Liver (tissue), 9 donors: ENCODE measurements around the gene STAT1. TPM values are rescaled to one million over a fixed set of nuclear protein-coding genes. Genes with fewer than 3 reads are reported as not detected.

Source experiments
- DNase-seq: peaks from one replicate; pipeline ENCODE4 v3.0.0-alpha.2; 2017; ENCODE audit warnings: low spot score
- H3K27ac ChIP-seq, 2 donors: one replicate each; pipeline ENCODE4 v1.7.0; 2013; ENCODE audit warnings: inconsistent platforms in 2 of 2, low read length in 2 of 2, control low read depth in 1 of 2, low read depth in 1 of 2, mild to moderate bottlenecking in 1 of 2
- H3K27me3 ChIP-seq, 4 donors: one replicate each; pipeline versions ENCODE4 v1.6.1 to v1.7.0; 2013; ENCODE audit warnings: low read length in 3 of 4, inconsistent platforms in 1 of 4, mild to moderate bottlenecking in 1 of 4, moderate library complexity in 1 of 4; ENCODE audit not compliant: control insufficient read depth in 4 of 4, insufficient read depth in 4 of 4
- H3K36me3 ChIP-seq, 4 donors: one replicate each; pipeline versions ENCODE4 v1.6.1 to v1.7.0; 2013; ENCODE audit warnings: low read length in 3 of 4, mild to moderate bottlenecking in 3 of 4, low read depth in 1 of 4, moderate library complexity in 1 of 4; ENCODE audit not compliant: control insufficient read depth in 4 of 4, insufficient read depth in 3 of 4
- H3K4me1 ChIP-seq, 4 donors: one replicate each; pipeline versions ENCODE4 v1.6.1 to v1.7.0; 2013; ENCODE audit warnings: low read length in 3 of 4, mild to moderate bottlenecking in 3 of 4, moderate library complexity in 1 of 4; ENCODE audit not compliant: control insufficient read depth in 4 of 4, insufficient read depth in 4 of 4
- H3K4me3 ChIP-seq, 3 donors: one replicate each; pipeline versions ENCODE4 v1.6.1 to v1.7.0; 2013; ENCODE audit warnings: low read length in 3 of 3, control low read depth in 1 of 3, low read depth in 1 of 3, mild to moderate bottlenecking in 1 of 3
- H3K9ac ChIP-seq, 2 donors: one replicate each; pipeline ENCODE4 v1.7.0; 2013; ENCODE audit warnings: low read length in 2 of 2, mild to moderate bottlenecking in 2 of 2, moderate library complexity in 2 of 2, control low read depth in 1 of 2, low read depth in 1 of 2
- H3K9me3 ChIP-seq, 4 donors: one replicate each; pipeline versions ENCODE4 v1.6.1 to v1.7.0; 2013; ENCODE audit warnings: low read length in 3 of 4; ENCODE audit not compliant: control insufficient read depth in 4 of 4
- EGR1 ChIP-seq, 2 donors: IDR thresholded peaks; 2 replicates each; pipeline ENCODE4 v1.6.1; 2016 to 2018; ENCODE audit warnings: antibody characterized with exemption in 2 of 2, low read depth in 2 of 2
- FOXA1 ChIP-seq: IDR thresholded peaks from 2 replicates; pipeline ENCODE4 v1.6.1; 2016; ENCODE audit warnings: antibody characterized with exemption
- FOXA2 ChIP-seq: IDR thresholded peaks from 2 replicates; pipeline ENCODE4 v1.6.1; 2016; ENCODE audit warnings: antibody characterized with exemption
- GABPA ChIP-seq, 2 donors: IDR thresholded peaks in 1 of 2; conservative IDR thresholded peaks in 1 of 2; 2 replicates each; pipeline ENCODE4 v1.6.1; 2016; ENCODE audit warnings: antibody characterized with exemption in 2 of 2, mild to moderate bottlenecking in 1 of 2, moderate library complexity in 1 of 2
- HNF4G ChIP-seq: IDR thresholded peaks from 2 replicates; pipeline ENCODE4 v1.6.1; 2016; ENCODE audit warnings: antibody characterized with exemption
- NR2F2 ChIP-seq: IDR thresholded peaks from 2 replicates; pipeline ENCODE4 v1.6.1; 2016; ENCODE audit warnings: antibody characterized with exemption
- RAD21 ChIP-seq, 2 donors: IDR thresholded peaks; 2 replicates each; pipeline ENCODE4 v1.6.1; 2016; ENCODE audit warnings: antibody characterized with exemption in 2 of 2, mild to moderate bottlenecking in 2 of 2
- SP1 ChIP-seq: IDR thresholded peaks from 2 replicates; pipeline ENCODE4 v1.6.1; 2018; ENCODE audit warnings: antibody characterized with exemption, mild to moderate bottlenecking
- TAF1 ChIP-seq: conservative IDR thresholded peaks from 2 replicates; pipeline ENCODE4 v1.6.1; 2016; ENCODE audit warnings: antibody characterized with exemption, mild to moderate bottlenecking
- YY1 ChIP-seq: IDR thresholded peaks from 2 replicates; pipeline ENCODE4 v1.6.1; 2016; ENCODE audit warnings: antibody characterized with exemption, mild to moderate bottlenecking
- ZBTB33 ChIP-seq: IDR thresholded peaks from 2 replicates; pipeline ENCODE4 v1.6.1; 2016; ENCODE audit warnings: antibody characterized with exemption
- WGBS: extraction: QIAGEN DNeasy Blood & Tissue Kit; methylation state at CpG from one replicate; pipeline ENCODE4 v1.1.7; 2013; 5-methylcytosine and 5-hydroxymethylcytosine counted together
- polyA plus RNA-seq, 2 donors: library from polyadenylated mRNA; stranded (reverse) in 1 of 2; unstranded in 1 of 2; fragments of 200-250 nt in 1 of 2; fragments of >200 nt in 1 of 2; fragmentation: Nextera tagmentation in 1 of 2; extraction: Ambion mirVana in 1 of 2; gene quantifications; one replicate each; pipeline versions ENCODE4 v1.2.1 to v1.2.3, GENCODE V29; 2013 to 2015
- total RNA-seq, 2 donors: library from RNA; depleted of rRNA; stranded (reverse); fragments of >200 nt; gene quantifications; one replicate each; pipeline ENCODE4 v1.2.3, GENCODE V29; 2014
- TF ChIP-seq, protein P1 (sequence below): fragments of 150-350 bp; IDR thresholded peaks from 2 replicates; pipeline ENCODE4 v1.5.1; 2017; ENCODE audit warnings: improper control_type of control experiment, low read depth, low read length; ENCODE audit not compliant: missing input control
- TF ChIP-seq, protein P2 (sequence below): IDR thresholded peaks from 2 replicates; pipeline ENCODE4 v1.6.1; 2016; ENCODE audit warnings: antibody characterized with exemption
- TF ChIP-seq, protein P3 (sequence below): IDR thresholded peaks from 2 replicates; pipeline ENCODE4 v1.6.1; 2016; ENCODE audit warnings: antibody characterized with exemption, mild to moderate bottlenecking
- TF ChIP-seq, protein P4 (sequence below): IDR thresholded peaks from 2 replicates; pipeline ENCODE4 v1.6.1; 2016; ENCODE audit warnings: antibody characterized with exemption
- donor health status: healthy.
- donor health status: healthy.
- donor health status: healthy.
- donor health status: healthy.
- donor health status: healthy.

The STAT1 gene
- total and polyA plus RNA-seq, 4 donors: 26.2 to 78.7 (median 45.6) TPM

DNA sequence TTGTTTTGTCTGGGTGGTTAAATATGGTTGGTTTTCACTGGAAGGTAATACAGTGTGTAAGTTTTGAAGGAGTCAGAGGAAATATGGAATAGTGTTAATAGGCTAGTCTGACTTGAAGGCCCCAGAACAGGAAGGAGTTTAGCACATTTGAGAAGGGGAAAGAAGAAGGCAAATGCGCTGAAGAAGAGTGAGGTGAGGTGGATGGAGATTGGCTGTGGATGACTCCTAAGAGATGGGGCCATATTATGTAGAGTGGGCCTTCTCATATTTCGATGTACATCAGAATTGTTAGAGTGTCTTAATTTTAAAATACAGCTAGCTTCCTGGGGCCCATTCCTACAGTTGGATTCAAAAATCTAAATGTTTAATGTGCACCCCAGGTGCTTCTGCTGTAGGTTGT is 72.4 kb downstream of the STAT1 start:
- H3K4me3 ChIP-seq: no peak overlapping the region
- WGBS: 98% methylated on average over 2 of the region's 2 CpGs
- H3K9ac ChIP-seq: no peak overlapping the region
- no peak for DNase-seq
- TF ChIP-seq NR2F2 (no peak), FOXA2 (no peak), FOXA1 (no peak), ZBTB33 (no peak), RAD21 (IDR thresholded peaks at IDR 0.05) (no peak), HNF4G (no peak), EGR1 (IDR thresholded peaks at IDR 0.05; ENCODE audit: low read depth in 2 of 2) (no peak)
- TF ChIP-seq, protein P1, sequence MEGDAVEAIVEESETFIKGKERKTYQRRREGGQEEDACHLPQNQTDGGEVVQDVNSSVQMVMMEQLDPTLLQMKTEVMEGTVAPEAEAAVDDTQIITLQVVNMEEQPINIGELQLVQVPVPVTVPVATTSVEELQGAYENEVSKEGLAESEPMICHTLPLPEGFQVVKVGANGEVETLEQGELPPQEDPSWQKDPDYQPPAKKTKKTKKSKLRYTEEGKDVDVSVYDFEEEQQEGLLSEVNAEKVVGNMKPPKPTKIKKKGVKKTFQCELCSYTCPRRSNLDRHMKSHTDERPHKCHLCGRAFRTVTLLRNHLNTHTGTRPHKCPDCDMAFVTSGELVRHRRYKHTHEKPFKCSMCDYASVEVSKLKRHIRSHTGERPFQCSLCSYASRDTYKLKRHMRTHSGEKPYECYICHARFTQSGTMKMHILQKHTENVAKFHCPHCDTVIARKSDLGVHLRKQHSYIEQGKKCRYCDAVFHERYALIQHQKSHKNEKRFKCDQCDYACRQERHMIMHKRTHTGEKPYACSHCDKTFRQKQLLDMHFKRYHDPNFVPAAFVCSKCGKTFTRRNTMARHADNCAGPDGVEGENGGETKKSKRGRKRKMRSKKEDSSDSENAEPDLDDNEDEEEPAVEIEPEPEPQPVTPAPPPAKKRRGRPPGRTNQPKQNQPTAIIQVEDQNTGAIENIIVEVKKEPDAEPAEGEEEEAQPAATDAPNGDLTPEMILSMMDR: no peak
- TF ChIP-seq, protein P2, sequence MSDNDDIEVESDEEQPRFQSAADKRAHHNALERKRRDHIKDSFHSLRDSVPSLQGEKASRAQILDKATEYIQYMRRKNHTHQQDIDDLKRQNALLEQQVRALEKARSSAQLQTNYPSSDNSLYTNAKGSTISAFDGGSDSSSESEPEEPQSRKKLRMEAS: no peak
- TF ChIP-seq, protein P3, sequence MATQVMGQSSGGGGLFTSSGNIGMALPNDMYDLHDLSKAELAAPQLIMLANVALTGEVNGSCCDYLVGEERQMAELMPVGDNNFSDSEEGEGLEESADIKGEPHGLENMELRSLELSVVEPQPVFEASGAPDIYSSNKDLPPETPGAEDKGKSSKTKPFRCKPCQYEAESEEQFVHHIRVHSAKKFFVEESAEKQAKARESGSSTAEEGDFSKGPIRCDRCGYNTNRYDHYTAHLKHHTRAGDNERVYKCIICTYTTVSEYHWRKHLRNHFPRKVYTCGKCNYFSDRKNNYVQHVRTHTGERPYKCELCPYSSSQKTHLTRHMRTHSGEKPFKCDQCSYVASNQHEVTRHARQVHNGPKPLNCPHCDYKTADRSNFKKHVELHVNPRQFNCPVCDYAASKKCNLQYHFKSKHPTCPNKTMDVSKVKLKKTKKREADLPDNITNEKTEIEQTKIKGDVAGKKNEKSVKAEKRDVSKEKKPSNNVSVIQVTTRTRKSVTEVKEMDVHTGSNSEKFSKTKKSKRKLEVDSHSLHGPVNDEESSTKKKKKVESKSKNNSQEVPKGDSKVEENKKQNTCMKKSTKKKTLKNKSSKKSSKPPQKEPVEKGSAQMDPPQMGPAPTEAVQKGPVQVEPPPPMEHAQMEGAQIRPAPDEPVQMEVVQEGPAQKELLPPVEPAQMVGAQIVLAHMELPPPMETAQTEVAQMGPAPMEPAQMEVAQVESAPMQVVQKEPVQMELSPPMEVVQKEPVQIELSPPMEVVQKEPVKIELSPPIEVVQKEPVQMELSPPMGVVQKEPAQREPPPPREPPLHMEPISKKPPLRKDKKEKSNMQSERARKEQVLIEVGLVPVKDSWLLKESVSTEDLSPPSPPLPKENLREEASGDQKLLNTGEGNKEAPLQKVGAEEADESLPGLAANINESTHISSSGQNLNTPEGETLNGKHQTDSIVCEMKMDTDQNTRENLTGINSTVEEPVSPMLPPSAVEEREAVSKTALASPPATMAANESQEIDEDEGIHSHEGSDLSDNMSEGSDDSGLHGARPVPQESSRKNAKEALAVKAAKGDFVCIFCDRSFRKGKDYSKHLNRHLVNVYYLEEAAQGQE: no peak
- no peaks in the 10 kb centered on the region for H3K4me1 ChIP-seq
- no peaks in the 10 kb centered on the region for H3K36me3 ChIP-seq
- H3K27ac ChIP-seq: no peak overlapping the region
- H3K9me3 ChIP-seq: no peaks in the 10 kb centered on the region
- no peaks in the 10 kb centered on the region for H3K27me3 ChIP-seq

DNA sequence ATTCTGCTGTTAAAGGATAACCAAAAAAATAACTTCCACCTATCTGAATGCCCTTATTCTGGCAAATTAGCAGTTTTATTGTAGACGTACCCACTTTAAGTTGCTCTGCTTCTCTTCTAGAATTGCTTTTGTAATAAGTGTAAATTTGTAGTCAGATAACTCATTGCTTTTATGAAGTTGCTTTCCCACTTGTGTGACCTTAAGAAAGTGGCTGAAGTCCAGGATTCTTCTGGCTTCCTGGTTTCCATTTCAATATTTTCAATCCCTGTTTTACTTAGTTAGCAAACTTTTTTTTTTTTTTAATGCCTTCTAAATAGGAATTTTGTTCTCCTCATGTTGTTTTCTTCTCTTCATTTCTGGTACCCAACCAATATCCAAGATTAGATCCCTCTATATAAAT is 73.5 kb downstream of the STAT1 start:
- DNase-seq: no peak
- TF ChIP-seq, protein P4, sequence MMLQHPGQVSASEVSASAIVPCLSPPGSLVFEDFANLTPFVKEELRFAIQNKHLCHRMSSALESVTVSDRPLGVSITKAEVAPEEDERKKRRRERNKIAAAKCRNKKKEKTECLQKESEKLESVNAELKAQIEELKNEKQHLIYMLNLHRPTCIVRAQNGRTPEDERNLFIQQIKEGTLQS: no peak
- TF ChIP-seq TAF1: no peak
- TF ChIP-seq GABPA (IDR thresholded peaks at IDR 0.05 in 1 of 2, conservative IDR thresholded peaks at IDR 0.05 in 1 of 2): no peak
- TF ChIP-seq FOXA2: no peak
- no peak for TF ChIP-seq YY1
- TF ChIP-seq EGR1 (IDR thresholded peaks at IDR 0.05; ENCODE audit: low read depth in 2 of 2): no peak
- no peak for TF ChIP-seq NR2F2
- TF ChIP-seq SP1: no peak
- Histone ChIP-seq H3K9me3 (no peaks in the 10 kb centered on the region), H3K4me3 (no peak overlapping the region), H3K36me3 (no peaks in the 10 kb centered on the region), H3K27ac (no peak overlapping the region), H3K9ac (no peak overlapping the region), H3K4me1 (no peaks in the 10 kb centered on the region), H3K27me3 (no peaks in the 10 kb centered on the region)
- 74% methylated on average over 1 of the region's 1 CpG for WGBS
